GM23338 (cell line): ENCODE data around the gene ZC2HC1B. TPM values are rescaled to one million over a fixed set of nuclear protein-coding genes. Genes with fewer than 3 reads are reported as not detected.

Experiments used
- ATAC-seq: fragments of 200-7000 bp; cut with Tn5 transposase; 3 replicates; pipeline ENCODE4 v1.9.1; 2020
- DNase-seq: peaks from one replicate; pipeline ENCODE4 v3.0.0-alpha.2; 2015; ENCODE audit warnings: low spot score
- H2AFZ ChIP-seq: fragments of 200-600 bp; sonication (generic); 2 replicates; pipeline ENCODE4 v1.8.0; 2016; ENCODE audit warnings: antibody characterized with exemption, mild to moderate bottlenecking, moderate library complexity
- H3F3A ChIP-seq: fragments of 200-600 bp; sonication (generic); replicated peaks from 2 replicates; pipeline ENCODE4 v1.8.0; 2017; ENCODE audit warnings: antibody characterized with exemption, mixed run types, low read depth
- H3K27ac ChIP-seq: fragments of 200-600 bp; sonication (generic); 2 replicates; pipeline ENCODE4 v1.6.1; 2016; ENCODE audit warnings: low read depth
- H3K27me3 ChIP-seq: fragments of 200-600 bp; sonication (generic); 2 replicates; pipeline ENCODE4 v1.8.0; 2016; ENCODE audit warnings: mild to moderate bottlenecking, mixed run types, moderate library complexity; ENCODE audit not compliant: insufficient read depth
- H3K36me3 ChIP-seq: fragments of 200-600 bp; sonication (generic); 2 replicates; pipeline ENCODE4 v1.8.0; 2016; ENCODE audit warnings: mild to moderate bottlenecking; ENCODE audit not compliant: insufficient read depth
- H3K4me1 ChIP-seq: fragments of 200-600 bp; sonication (generic); 2 replicates; pipeline ENCODE4 v1.8.0; 2016; ENCODE audit warnings: mild to moderate bottlenecking, moderate library complexity; ENCODE audit not compliant: insufficient read depth
- H3K4me2 ChIP-seq: fragments of 200-600 bp; sonication (generic); 2 replicates; pipeline ENCODE4 v1.7.1; 2017; ENCODE audit warnings: mixed run types
- H3K4me3 ChIP-seq: fragments of 200-600 bp; sonication (generic); 2 replicates; pipeline ENCODE4 v1.6.1; 2016; ENCODE audit warnings: mixed run types
- H3K79me2 ChIP-seq: fragments of 200-600 bp; sonication (generic); replicated peaks from 2 replicates; pipeline ENCODE4 v1.8.0; 2017; ENCODE audit warnings: mild to moderate bottlenecking; ENCODE audit not compliant: insufficient read depth
- H3K9me2 ChIP-seq: fragments of 200-600 bp; sonication (generic); 2 replicates; pipeline ENCODE4 v1.8.0; 2017; ENCODE audit not compliant: insufficient read depth
- H4K20me1 ChIP-seq: fragments of 200-600 bp; sonication (generic); replicated peaks from 2 replicates; pipeline ENCODE4 v1.8.0; 2017; ENCODE audit warnings: mild to moderate bottlenecking; ENCODE audit not compliant: insufficient read depth
- H3K27ac Mint-ChIP-seq: 2 replicates; pipeline ENCODE4 v1.8.0; 2020; ENCODE audit warnings: inconsistent platforms, mild to moderate bottlenecking, moderate library complexity, mixed read lengths
- H3K27me3 Mint-ChIP-seq: 3 replicates; pipeline ENCODE4 v1.8.0; 2022; ENCODE audit warnings: low read depth, mild to moderate bottlenecking, moderate library complexity, mixed read lengths, inconsistent platforms; ENCODE audit not compliant: insufficient read depth, poor library complexity
- H3K36me3 Mint-ChIP-seq: 3 replicates; pipeline ENCODE4 v1.8.0; 2021; ENCODE audit warnings: low read depth, mild to moderate bottlenecking, inconsistent platforms, moderate library complexity, mixed read lengths
- H3K4me1 Mint-ChIP-seq: 3 replicates; pipeline ENCODE4 v1.8.0; 2020; ENCODE audit warnings: mild to moderate bottlenecking, inconsistent platforms, mixed read lengths
- H3K4me3 Mint-ChIP-seq: 3 replicates; pipeline ENCODE4 v1.8.0; 2021; ENCODE audit warnings: moderate library complexity, mild to moderate bottlenecking, inconsistent platforms, mixed read lengths
- H3K9me3 Mint-ChIP-seq: 3 replicates; pipeline ENCODE4 v1.8.0; 2020; ENCODE audit warnings: moderate library complexity, mild to moderate bottlenecking, inconsistent platforms, mixed read lengths
- CREB1 ChIP-seq: fragments of 250-450 bp; sonication (Bioruptor Pico); IDR thresholded peaks from 2 replicates; pipeline ENCODE4 v1.5.0; 2020; ENCODE audit warnings: low read depth, mild to moderate bottlenecking, moderate library complexity
- EZH2 ChIP-seq: fragments of 200-600 bp; sonication (generic); IDR thresholded peaks from one replicate; pipeline ENCODE4 v1.8.0; 2017; ENCODE audit warnings: antibody characterized with exemption, mild to moderate bottlenecking, low read depth; ENCODE audit not compliant: unreplicated experiment
- JUNB ChIP-seq: IDR thresholded peaks from one replicate; pipeline ENCODE4 v1.6.1; 2016; ENCODE audit warnings: antibody characterized with exemption; ENCODE audit not compliant: unreplicated experiment
- POLR2AphosphoS5 ChIP-seq: IDR thresholded peaks from 2 replicates; pipeline ENCODE4 v1.6.1; 2016; ENCODE audit warnings: antibody characterized with exemption, low read depth
- ZNF114 ChIP-seq: fragments of 250-450 bp; sonication (Bioruptor Pico); IDR thresholded peaks from 2 replicates; pipeline ENCODE4 v1.5.0; 2020; ENCODE audit warnings: mild to moderate bottlenecking, moderate library complexity
- polyA plus RNA-seq: library from polyadenylated mRNA; unstranded; fragments of >200 nt; fragmentation: Nextera tagmentation; extraction: Ambion mirVana; gene quantifications from 2 replicates; pipeline ENCODE4 v1.2.1, GENCODE V29; 2016
- total RNA-seq: library from RNA; depleted of rRNA; stranded (reverse); fragments of >200 nt; shearing (Covaris generic); gene quantifications from 2 replicates; pipeline ENCODE4 v1.2.3, GENCODE V29; 2014
- TF ChIP-seq, protein P1 (sequence below): fragments of 250-450 bp; sonication (Bioruptor Pico); IDR thresholded peaks from 2 replicates; pipeline ENCODE4 v1.5.0; 2020; ENCODE audit warnings: mild to moderate bottlenecking, moderate library complexity

Gene ZC2HC1B
- total and polyA plus RNA-seq, 2 experiments from 2014 or later, result not detected

DNA sequence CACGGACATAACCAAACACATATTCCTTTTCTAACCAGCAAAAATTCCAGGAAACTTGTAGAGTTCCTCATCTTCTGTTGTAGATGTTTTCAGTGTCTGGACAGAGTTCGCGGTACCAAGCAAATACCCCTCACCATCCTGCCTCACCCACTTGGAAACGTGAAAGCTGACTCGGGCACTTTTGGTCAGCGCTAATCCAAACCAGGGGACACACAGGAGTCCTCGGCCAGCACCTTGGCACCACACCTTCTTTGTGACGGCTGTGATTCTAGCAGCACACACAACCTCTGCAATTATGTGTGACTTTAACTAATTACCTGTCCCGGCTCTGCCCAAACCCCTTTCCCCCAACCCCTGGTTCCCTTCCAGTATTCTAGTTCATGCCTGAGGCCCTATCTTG lies 85.7 kb downstream of the ZC2HC1B start (continued):
- TF ChIP-seq, protein P1, sequence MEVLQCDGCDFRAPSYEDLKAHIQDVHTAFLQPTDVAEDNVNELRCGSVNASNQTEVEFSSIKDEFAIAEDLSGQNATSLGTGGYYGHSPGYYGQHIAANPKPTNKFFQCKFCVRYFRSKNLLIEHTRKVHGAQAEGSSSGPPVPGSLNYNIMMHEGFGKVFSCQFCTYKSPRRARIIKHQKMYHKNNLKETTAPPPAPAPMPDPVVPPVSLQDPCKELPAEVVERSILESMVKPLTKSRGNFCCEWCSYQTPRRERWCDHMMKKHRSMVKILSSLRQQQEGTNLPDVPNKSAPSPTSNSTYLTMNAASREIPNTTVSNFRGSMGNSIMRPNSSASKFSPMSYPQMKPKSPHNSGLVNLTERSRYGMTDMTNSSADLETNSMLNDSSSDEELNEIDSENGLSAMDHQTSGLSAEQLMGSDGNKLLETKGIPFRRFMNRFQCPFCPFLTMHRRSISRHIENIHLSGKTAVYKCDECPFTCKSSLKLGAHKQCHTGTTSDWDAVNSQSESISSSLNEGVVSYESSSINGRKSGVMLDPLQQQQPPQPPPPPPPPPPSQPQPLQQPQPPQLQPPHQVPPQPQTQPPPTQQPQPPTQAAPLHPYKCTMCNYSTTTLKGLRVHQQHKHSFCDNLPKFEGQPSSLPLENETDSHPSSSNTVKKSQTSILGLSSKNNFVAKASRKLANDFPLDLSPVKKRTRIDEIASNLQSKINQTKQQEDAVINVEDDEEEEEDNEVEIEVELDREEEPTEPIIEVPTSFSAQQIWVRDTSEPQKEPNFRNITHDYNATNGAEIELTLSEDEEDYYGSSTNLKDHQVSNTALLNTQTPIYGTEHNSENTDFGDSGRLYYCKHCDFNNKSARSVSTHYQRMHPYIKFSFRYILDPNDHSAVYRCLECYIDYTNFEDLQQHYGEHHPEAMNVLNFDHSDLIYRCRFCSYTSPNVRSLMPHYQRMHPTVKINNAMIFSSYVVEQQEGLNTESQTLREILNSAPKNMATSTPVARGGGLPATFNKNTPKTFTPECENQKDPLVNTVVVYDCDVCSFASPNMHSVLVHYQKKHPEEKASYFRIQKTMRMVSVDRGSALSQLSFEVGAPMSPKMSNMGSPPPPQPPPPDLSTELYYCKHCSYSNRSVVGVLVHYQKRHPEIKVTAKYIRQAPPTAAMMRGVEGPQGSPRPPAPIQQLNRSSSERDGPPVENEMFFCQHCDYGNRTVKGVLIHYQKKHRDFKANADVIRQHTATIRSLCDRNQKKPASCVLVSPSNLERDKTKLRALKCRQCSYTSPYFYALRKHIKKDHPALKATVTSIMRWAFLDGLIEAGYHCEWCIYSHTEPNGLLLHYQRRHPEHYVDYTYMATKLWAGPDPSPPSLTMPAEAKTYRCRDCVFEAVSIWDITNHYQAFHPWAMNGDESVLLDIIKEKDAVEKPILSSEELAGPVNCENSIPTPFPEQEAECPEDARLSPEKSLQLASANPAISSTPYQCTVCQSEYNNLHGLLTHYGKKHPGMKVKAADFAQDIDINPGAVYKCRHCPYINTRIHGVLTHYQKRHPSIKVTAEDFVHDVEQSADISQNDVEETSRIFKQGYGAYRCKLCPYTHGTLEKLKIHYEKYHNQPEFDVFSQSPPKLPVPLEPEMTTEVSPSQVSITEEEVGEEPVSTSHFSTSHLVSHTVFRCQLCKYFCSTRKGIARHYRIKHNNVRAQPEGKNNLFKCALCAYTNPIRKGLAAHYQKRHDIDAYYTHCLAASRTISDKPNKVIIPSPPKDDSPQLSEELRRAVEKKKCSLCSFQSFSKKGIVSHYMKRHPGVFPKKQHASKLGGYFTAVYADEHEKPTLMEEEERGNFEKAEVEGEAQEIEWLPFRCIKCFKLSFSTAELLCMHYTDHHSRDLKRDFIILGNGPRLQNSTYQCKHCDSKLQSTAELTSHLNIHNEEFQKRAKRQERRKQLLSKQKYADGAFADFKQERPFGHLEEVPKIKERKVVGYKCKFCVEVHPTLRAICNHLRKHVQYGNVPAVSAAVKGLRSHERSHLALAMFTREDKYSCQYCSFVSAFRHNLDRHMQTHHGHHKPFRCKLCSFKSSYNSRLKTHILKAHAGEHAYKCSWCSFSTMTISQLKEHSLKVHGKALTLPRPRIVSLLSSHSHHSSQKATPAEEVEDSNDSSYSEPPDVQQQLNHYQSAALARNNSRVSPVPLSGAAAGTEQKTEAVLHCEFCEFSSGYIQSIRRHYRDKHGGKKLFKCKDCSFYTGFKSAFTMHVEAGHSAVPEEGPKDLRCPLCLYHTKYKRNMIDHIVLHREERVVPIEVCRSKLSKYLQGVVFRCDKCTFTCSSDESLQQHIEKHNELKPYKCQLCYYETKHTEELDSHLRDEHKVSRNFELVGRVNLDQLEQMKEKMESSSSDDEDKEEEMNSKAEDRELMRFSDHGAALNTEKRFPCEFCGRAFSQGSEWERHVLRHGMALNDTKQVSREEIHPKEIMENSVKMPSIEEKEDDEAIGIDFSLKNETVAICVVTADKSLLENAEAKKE (CRISPR knock-in tag), result no peak
- TF ChIP-seq JUNB (no peak), POLR2AphosphoS5 (no peak), EZH2 (no peak), CREB1 (CRISPR knock-in tag) (no peak)

DNA sequence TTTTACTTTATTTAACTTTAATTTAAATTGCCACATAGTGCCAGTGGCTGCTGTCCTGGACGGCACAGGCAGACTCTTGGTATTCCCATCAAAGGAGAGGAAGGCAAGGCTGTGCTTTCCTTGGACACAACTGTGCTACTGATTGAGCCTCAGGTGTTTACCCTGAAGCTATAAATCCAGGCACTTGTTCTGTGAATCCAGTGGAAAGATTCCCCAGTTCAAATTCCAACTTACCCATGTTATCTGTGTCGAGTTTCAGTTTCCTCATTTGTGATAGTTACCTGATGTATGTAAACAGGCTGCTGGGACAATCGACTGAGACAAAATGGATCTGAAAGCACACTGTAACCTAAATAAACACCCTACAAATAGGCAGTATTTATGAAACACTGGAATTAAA lies 86.6 kb downstream of the ZC2HC1B start:
- Histone ChIP-seq H3K4me3 (no peak overlapping the region), H3K27me3 (peaks cover 68% of the 10 kb centered on the region), H3K4me1 (peaks cover 17% of the 10 kb centered on the region), H3F3A (no peaks in the 10 kb centered on the region), H3K4me2 (no peak overlapping the region), H2AFZ (no peak overlapping the region), H4K20me1 (no peaks in the 10 kb centered on the region), H3K36me3 (no peaks in the 10 kb centered on the region), H3K9me2 (0 out of 2 replicates have a peak, but pooled peaks cover 3% of the 10 kb centered on the region), H3K79me2 (no peaks in the 10 kb centered on the region), H3K27ac (no peak overlapping the region)
- H3K36me3 Mint-ChIP-seq, result peaks cover 11% of the 10 kb centered on the region; the same call in 2 of the 3 replicates
- no peak for ATAC-seq
- peaks cover 7% of the 10 kb centered on the region for H3K27me3 Mint-ChIP-seq
- no peak overlapping the region for H3K27ac Mint-ChIP-seq
- TF ChIP-seq POLR2AphosphoS5 (no peak), EZH2 (no peak), ZNF114 (CRISPR knock-in tag) (no peak)
- no peak overlapping the region for H3K4me3 Mint-ChIP-seq
- DNase-seq, result no peak
- peaks cover 14% of the 10 kb centered on the region for H3K4me1 Mint-ChIP-seq
- peaks cover 9% of the 10 kb centered on the region for H3K9me3 Mint-ChIP-seq
